ENCODE measurements around the gene C1QL4. TPM values are rescaled to one million over a fixed set of nuclear protein-coding genes. Genes with fewer than 3 reads are reported as not detected.

The C1QL4 gene
- total and polyA plus RNA-seq, 12 donors: not detected

GRCh38 chr12:49355913-49356312 is 18.9 kb upstream of the C1QL4 start:
- intact Hi-C loops (cut with DNase I): loop anchor here in 3 of 10 donors (5.0 to 10.0 kb wide), 2 partner anchors 226 to 229 kb away; no protein-coding TSS in a partner anchor
- H3K36me3 ChIP-seq: no peaks in the 10 kb centered on the region
- peaks cover 6 to 60% (median 28%) of the 10 kb centered on the region in 7 donors for H3K27me3 ChIP-seq
- TF ChIP-seq CTCF (IDR thresholded peaks at IDR 0.05): no peak
- H3K9me3 ChIP-seq: no peaks in the 10 kb centered on the region
- no peak overlapping the region for H3K4me3 ChIP-seq
- H3K27ac ChIP-seq: no peak overlapping the region
- ATAC-seq (no peak), DNase-seq (no peak)
- 95 to 98% methylated on average over 10 of the region's 10 CpGs for WGBS, 2 donors
- peaks cover 0 to 6% (median 0%) of the 10 kb centered on the region in 9 donors for H3K4me1 ChIP-seq

GRCh38 chr12:49352351-49352750 is 15.4 kb upstream of the C1QL4 start:
- H3K9me3 ChIP-seq: no peaks in the 10 kb centered on the region
- intact Hi-C loops (cut with DNase I): loop anchor here in 1 of 10 donors (10.0 kb wide), 1 partner anchor 232 kb away; no protein-coding TSS in a partner anchor
- H3K4me3 ChIP-seq: no peak overlapping the region

GRCh38 chr12:49349266-49349665 is 12.3 kb upstream of the C1QL4 start:
- Histone ChIP-seq H3K27ac (no peak overlapping the region), H3K27me3 (peaks cover 22 to 97% (median 73%) of the 10 kb centered on the region in 7 donors), H3K9me3 (no peaks in the 10 kb centered on the region), H3K4me1 (peaks cover 22 to 39% (median 37%) of the 10 kb centered on the region in 9 donors), H3K4me3 (no peak overlapping the region), H3K36me3 (no peaks in the 10 kb centered on the region)
- ATAC-seq (no peak), DNase-seq (no peak)
- intact Hi-C loops (cut with DNase I): loop anchor here in 1 of 10 donors (10.0 kb wide), 1 partner anchor 54 kb away; the partner anchor contains the start of gene PRPH
- WGBS, 2 donors: 96 to 98% methylated on average over 11 of the region's 11 CpGs
- TF ChIP-seq CTCF (IDR thresholded peaks at IDR 0.05): no peak

More at GRCh38 chr12:49352351-49352750, 15.4 kb upstream of the C1QL4 start:
- WGBS, 2 donors: 60 to 84% methylated on average over 2 of the region's 2 CpGs
- no peak for ATAC-seq
- H3K27ac ChIP-seq: no peak overlapping the region
- no peaks in the 10 kb centered on the region for H3K36me3 ChIP-seq
- peaks cover 3 to 12% (median 10%) of the 10 kb centered on the region in 9 donors for H3K4me1 ChIP-seq
- peaks cover 7 to 89% (median 48%) of the 10 kb centered on the region in 7 donors for H3K27me3 ChIP-seq
- no peak for TF ChIP-seq CTCF (IDR thresholded peaks at IDR 0.05)
- no peak for DNase-seq

- Histone ChIP-seq H3K27me3 (peaks cover 22 to 98% (median 75%) of the 10 kb centered on the region in 7 donors), H3K27ac (no peak overlapping the region)
- DNase-seq: no peak
These were observed 11.8 kb upstream of the C1QL4 start for GRCh38 chr12:49348781-49349180.

More at GRCh38 chr12:49348781-49349180, 11.8 kb upstream of the C1QL4 start:
- Histone ChIP-seq H3K4me1 (peaks cover 22 to 43% (median 37%) of the 10 kb centered on the region in 9 donors), H3K4me3 (no peak overlapping the region), H3K9me3 (no peaks in the 10 kb centered on the region), H3K36me3 (no peaks in the 10 kb centered on the region)
- 95 to 96% methylated on average over 5 of the region's 5 CpGs for WGBS, 2 donors
- no peak for ATAC-seq
- TF ChIP-seq CTCF (IDR thresholded peaks at IDR 0.05): no peak
- intact Hi-C loops (cut with DNase I): loop anchor here in 1 of 10 donors (10.0 kb wide), 1 partner anchor 54 kb away; the partner anchor contains the start of gene PRPH

Measured in heart right ventricle (tissue), 16 donors.